ENCODE data around the gene ZIK1. TPM values are rescaled to one million over a fixed set of nuclear protein-coding genes. Genes with fewer than 3 reads are reported as not detected.

The ZIK1 gene
- total and polyA plus RNA-seq, 9 of the 15 experiments (the other 6 are each of a cell fraction or from before 2014, with no cell fraction given) = 0.03 to 0.42 (median 0.15) TPM; not detected in 1

DNA sequence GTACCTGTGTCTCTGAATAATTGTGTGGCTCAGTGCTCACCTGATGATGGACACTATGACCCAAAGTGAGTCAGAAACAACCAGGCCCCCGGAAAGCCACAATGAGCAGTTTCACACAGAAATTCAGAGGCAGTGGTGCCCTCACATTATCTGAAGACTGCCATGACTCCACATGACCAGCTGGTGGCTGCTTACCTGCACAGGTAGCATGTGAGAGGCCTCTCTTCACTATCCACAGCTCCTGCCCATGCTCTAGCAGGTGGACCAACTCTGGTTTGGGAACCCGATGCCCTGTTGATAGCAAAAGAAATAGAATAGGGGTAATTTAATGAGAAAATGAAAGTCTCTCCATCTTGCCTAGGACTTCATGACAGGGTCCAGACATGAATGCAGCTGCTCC is 31.5 kb upstream of the ZIK1 start (continued):
- TF ChIP-seq ATF3 (IDR thresholded peaks at IDR 0.05) (no peak), ATF3 (CRISPR knock-in tag; conservative IDR thresholded peaks at IDR 0.05) (no peak), TBL1XR1 (IDR thresholded peaks at IDR 0.05; ENCODE audit: low read length in 2 of 2) (no peak), NFATC3 (IDR thresholded peaks at IDR 0.05) (no peak), LCOR (CRISPR knock-in tag; IDR thresholded peaks at IDR 0.05) (no peak), ETS2 (tag; IDR thresholded peaks at IDR 0.05; ENCODE audit: borderline replicate concordance, poor library complexity, severe bottlenecking) (no peak), KAT8 (IDR thresholded peaks at IDR 0.05; ENCODE audit: low read depth) (no peak), SMC3 (conservative IDR thresholded peaks at IDR 0.05; ENCODE audit: insufficient read depth, low read depth, low read length) (no peak), MCM3 (IDR thresholded peaks at IDR 0.05) (no peak), KLF6 (CRISPR knock-in tag; IDR thresholded peaks at IDR 0.05; ENCODE audit: borderline replicate concordance) (no peak), SRSF3 (IDR thresholded peaks at IDR 0.05; ENCODE audit: insufficient read depth, low read length) (no peak), SRSF9 (IDR thresholded peaks at IDR 0.05; ENCODE audit: borderline replicate concordance, low read depth, low read length) (no peak), NELFE (IDR thresholded peaks at IDR 0.05; ENCODE audit: insufficient read depth, insufficient read length) (no peak)
- TF ChIP-seq, protein P1, sequence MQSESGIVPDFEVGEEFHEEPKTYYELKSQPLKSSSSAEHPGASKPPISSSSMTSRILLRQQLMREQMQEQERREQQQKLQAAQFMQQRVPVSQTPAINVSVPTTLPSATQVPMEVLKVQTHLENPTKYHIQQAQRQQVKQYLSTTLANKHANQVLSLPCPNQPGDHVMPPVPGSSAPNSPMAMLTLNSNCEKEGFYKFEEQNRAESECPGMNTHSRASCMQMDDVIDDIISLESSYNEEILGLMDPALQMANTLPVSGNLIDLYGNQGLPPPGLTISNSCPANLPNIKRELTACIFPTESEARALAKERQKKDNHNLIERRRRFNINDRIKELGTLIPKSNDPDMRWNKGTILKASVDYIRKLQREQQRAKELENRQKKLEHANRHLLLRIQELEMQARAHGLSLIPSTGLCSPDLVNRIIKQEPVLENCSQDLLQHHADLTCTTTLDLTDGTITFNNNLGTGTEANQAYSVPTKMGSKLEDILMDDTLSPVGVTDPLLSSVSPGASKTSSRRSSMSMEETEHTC (IDR thresholded peaks at IDR 0.05) = no peak
- TF ChIP-seq, protein P2, sequence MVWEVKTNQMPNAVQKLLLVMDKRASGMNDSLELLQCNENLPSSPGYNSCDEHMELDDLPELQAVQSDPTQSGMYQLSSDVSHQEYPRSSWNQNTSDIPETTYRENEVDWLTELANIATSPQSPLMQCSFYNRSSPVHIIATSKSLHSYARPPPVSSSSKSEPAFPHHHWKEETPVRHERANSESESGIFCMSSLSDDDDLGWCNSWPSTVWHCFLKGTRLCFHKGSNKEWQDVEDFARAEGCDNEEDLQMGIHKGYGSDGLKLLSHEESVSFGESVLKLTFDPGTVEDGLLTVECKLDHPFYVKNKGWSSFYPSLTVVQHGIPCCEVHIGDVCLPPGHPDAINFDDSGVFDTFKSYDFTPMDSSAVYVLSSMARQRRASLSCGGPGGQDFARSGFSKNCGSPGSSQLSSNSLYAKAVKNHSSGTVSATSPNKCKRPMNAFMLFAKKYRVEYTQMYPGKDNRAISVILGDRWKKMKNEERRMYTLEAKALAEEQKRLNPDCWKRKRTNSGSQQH (CRISPR knock-in tag; IDR thresholded peaks at IDR 0.05) = no peak

Data from K562 (cell line).